Mesendoderm (in vitro differentiated cells): ENCODE measurements around the gene EFCAB14.

Experiments used
- DNase-seq: peaks from one replicate; pipeline ENCODE4 v3.0.0; 2013
- H2AK5ac ChIP-seq: 2 replicates; pipeline ENCODE4 v1.6.1; 2013; ENCODE audit warnings: low read length, inconsistent platforms
- H2BK120ac ChIP-seq: 2 replicates; pipeline ENCODE4 v1.6.1; 2013; ENCODE audit warnings: low read depth, mild to moderate bottlenecking, low read length, moderate library complexity, mixed read lengths
- H2BK15ac ChIP-seq: replicated peaks from 2 replicates; pipeline ENCODE4 v1.6.1; 2013; ENCODE audit warnings: low read depth, mild to moderate bottlenecking, moderate library complexity
- H2BK5ac ChIP-seq: 2 replicates; pipeline ENCODE4 v1.6.1; 2013; ENCODE audit warnings: low read length, inconsistent platforms
- H3K18ac ChIP-seq: 2 replicates; pipeline ENCODE4 v1.6.1; 2013; ENCODE audit warnings: mild to moderate bottlenecking, low read length, mixed read lengths
- H3K23ac ChIP-seq: one replicate; pipeline ENCODE4 v1.6.1; 2013; ENCODE audit warnings: low read length
- H3K27ac ChIP-seq: 2 replicates; pipeline ENCODE4 v1.5.1; 2013; ENCODE audit warnings: low read depth, mild to moderate bottlenecking, inconsistent platforms, low read length, moderate library complexity
- H3K27me3 ChIP-seq: 2 replicates; pipeline ENCODE4 v1.6.1; 2013; ENCODE audit warnings: low read length, control low read depth, mild to moderate bottlenecking, inconsistent platforms; ENCODE audit not compliant: insufficient read depth, poor library complexity
- H3K36me3 ChIP-seq: 2 replicates; pipeline ENCODE4 v1.6.1; 2013; ENCODE audit warnings: low read length, inconsistent platforms; ENCODE audit not compliant: control insufficient read depth, insufficient read depth
- H3K4ac ChIP-seq: one replicate; pipeline ENCODE4 v1.6.1; 2013; ENCODE audit warnings: low read depth, mild to moderate bottlenecking, low read length, moderate library complexity
- H3K4me1 ChIP-seq: 2 replicates; pipeline ENCODE4 v1.6.1; 2013; ENCODE audit warnings: low read depth, low read length, inconsistent platforms; ENCODE audit not compliant: control insufficient read depth
- H3K4me2 ChIP-seq: 2 replicates; pipeline ENCODE4 v1.6.1; 2013; ENCODE audit warnings: low read length
- H3K4me3 ChIP-seq: 2 replicates; pipeline ENCODE4 v1.5.1; 2013; ENCODE audit warnings: mild to moderate bottlenecking, low read length
- H3K56ac ChIP-seq: one replicate; pipeline ENCODE4 v1.6.1; 2013; ENCODE audit warnings: low read length
- H3K79me1 ChIP-seq: 2 replicates; pipeline ENCODE4 v1.6.1; 2013; ENCODE audit warnings: low read length, inconsistent platforms
- H3K79me2 ChIP-seq: 2 replicates; pipeline ENCODE4 v1.6.1; 2013; ENCODE audit warnings: mild to moderate bottlenecking, low read length; ENCODE audit not compliant: control insufficient read depth, insufficient read depth
- H3K9ac ChIP-seq: 2 replicates; pipeline ENCODE4 v1.6.1; 2013; ENCODE audit warnings: low read length, inconsistent platforms
- H4K5ac ChIP-seq: one replicate; pipeline ENCODE4 v1.6.1; 2013; ENCODE audit warnings: low read length
- H4K8ac ChIP-seq: one replicate; pipeline ENCODE4 v1.6.1; 2013; ENCODE audit warnings: low read depth, mild to moderate bottlenecking, control low read depth, low read length, moderate library complexity
- WGBS: extraction: QIAGEN DNeasy Blood & Tissue Kit; methylation state at CpG from one replicate; pipeline ENCODE4 v1.1.7; 2013; ENCODE audit warnings: low lambda C conversion rate, missing lambda C conversion rate; ENCODE audit not compliant: insufficient coverage; ENCODE audit errors: extremely low coverage; 5-methylcytosine and 5-hydroxymethylcytosine counted together

The EFCAB14 gene

DNA sequence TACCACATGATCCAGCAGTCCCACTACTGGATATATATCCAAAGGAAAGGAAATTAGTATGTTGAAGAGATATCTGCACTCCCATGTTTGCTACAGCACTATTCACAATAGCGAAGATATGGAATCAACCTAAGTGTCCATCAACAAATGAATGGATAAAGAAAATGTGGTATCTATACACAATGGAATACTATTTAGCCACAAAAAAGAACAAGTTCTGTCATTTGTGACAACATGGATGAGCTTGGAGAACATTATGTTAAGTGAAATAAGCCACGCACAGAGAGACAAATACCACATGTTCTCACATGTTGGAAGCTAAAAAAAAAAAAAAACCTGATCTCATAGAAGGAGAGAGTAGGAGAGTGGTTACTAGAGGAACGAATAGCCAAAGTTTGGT lies 68.4 kb downstream of the EFCAB14 start:
- no peak overlapping the region for H4K5ac ChIP-seq
- H3K36me3 ChIP-seq, result no peaks in the 10 kb centered on the region
- no peaks in the 10 kb centered on the region for H3K79me2 ChIP-seq
- H3K18ac ChIP-seq, result no peak overlapping the region
- no peak overlapping the region for H2BK5ac ChIP-seq
- no peak overlapping the region for H3K4ac ChIP-seq
- no peak overlapping the region for H3K27ac ChIP-seq
- H2BK120ac ChIP-seq, result no peak overlapping the region
- no peak overlapping the region for H4K8ac ChIP-seq
- H2BK15ac ChIP-seq, result no peak overlapping the region
- H2AK5ac ChIP-seq, result no peak overlapping the region
- no CpG with 5 or more reads among the region's 3 CpGs for WGBS
- no peaks in the 10 kb centered on the region for H3K4me1 ChIP-seq
- no peak overlapping the region for H3K4me2 ChIP-seq
- no peak overlapping the region for H3K56ac ChIP-seq
- H3K27me3 ChIP-seq, result no peaks in the 10 kb centered on the region
- no peak overlapping the region for H3K9ac ChIP-seq
- no peak for DNase-seq
- no peak overlapping the region for H3K23ac ChIP-seq
- H3K4me3 ChIP-seq, result no peak overlapping the region
- no peaks in the 10 kb centered on the region for H3K79me1 ChIP-seq

DNA sequence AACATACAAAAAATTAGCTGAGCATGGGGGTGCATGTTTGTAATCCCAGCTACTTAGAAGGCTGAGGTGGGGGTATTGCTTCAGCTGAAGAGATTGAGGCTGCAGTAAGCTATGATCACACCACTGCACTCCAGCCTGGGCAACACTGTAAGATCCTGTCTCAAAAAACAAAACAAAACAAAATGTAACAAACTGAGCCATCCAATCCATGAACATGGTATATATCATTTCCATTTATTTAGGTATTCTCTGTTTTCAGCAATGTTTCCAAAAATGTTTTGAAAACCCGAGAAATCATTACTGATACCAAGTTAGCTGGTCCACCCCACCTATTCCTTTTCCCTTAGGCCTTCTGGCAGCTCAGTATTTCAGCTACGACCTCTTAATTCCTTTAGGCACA lies 69.2 kb downstream of the EFCAB14 start:
- Histone ChIP-seq H2AK5ac (no peak overlapping the region), H3K4ac (no peak overlapping the region), H3K23ac (no peak overlapping the region), H3K4me3 (no peak overlapping the region), H3K79me2 (no peaks in the 10 kb centered on the region), H3K36me3 (no peaks in the 10 kb centered on the region), H3K27ac (no peak overlapping the region), H3K18ac (no peak overlapping the region), H2BK120ac (no peak overlapping the region), H3K56ac (no peak overlapping the region), H3K9ac (no peak overlapping the region), H2BK5ac (no peak overlapping the region), H2BK15ac (no peak overlapping the region), H3K79me1 (no peaks in the 10 kb centered on the region), H3K27me3 (no peaks in the 10 kb centered on the region), H4K8ac (no peak overlapping the region), H3K4me1 (no peaks in the 10 kb centered on the region), H4K5ac (no peak overlapping the region), H3K4me2 (no peak overlapping the region)
- WGBS, result no CpG with 5 or more reads among the region's 2 CpGs
- no peak for DNase-seq

DNA sequence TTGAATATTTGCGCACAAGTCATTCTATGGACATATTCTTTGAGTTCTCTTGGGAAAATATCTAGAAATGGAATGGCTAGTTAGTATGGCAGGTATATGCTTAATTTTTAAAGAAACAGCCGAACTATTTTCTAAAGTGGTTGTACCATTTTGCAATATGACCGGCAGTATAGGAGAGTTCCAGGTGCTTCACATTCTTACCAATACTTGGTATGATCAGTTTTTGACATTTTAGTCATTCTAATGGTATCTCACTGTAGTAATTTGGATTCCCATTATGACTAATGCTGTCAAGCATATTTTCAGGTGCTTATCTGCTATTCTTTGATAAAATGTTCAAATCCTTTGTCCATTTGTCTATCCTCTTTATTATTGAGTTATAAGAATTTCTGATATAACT lies 71.3 kb downstream of the EFCAB14 start:
- Histone ChIP-seq H3K4me3 (no peak overlapping the region), H3K4me1 (no peaks in the 10 kb centered on the region), H3K27ac (no peak overlapping the region), H3K18ac (no peak overlapping the region), H3K4ac (no peak overlapping the region), H2AK5ac (no peak overlapping the region), H3K79me2 (no peaks in the 10 kb centered on the region), H2BK15ac (no peak overlapping the region), H3K9ac (no peak overlapping the region), H2BK5ac (no peak overlapping the region), H4K5ac (no peak overlapping the region), H2BK120ac (no peak overlapping the region), H3K4me2 (no peak overlapping the region), H3K36me3 (no peaks in the 10 kb centered on the region), H3K79me1 (no peaks in the 10 kb centered on the region), H4K8ac (no peak overlapping the region), H3K56ac (no peak overlapping the region), H3K27me3 (no peaks in the 10 kb centered on the region), H3K23ac (no peak overlapping the region)
- no peak for DNase-seq
- no CpG with 5 or more reads among the region's 3 CpGs for WGBS

DNA sequence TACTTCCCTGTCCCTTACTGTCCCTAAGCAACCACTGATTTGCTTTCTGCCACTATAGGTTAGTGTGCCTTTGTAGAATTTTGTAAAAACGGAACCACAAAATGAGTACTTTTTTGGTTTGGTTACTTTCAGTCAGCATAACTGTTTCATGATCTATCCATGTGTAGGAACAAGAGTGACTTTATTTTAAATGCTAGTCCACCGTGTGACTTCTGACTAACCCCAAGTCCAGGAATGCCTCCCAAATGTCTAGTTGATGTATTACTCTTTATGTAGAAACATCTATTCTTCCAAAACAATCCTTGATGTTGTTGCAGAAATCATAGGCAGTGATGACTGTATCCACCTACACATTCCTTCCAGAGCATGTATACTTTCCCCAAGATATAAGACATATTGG lies 72.1 kb downstream of the EFCAB14 start:
- no peak overlapping the region for H2BK15ac ChIP-seq
- no peaks in the 10 kb centered on the region for H3K27me3 ChIP-seq
- no peak overlapping the region for H2BK5ac ChIP-seq
- no peak overlapping the region for H2BK120ac ChIP-seq
- DNase-seq, result no peak
- H3K18ac ChIP-seq, result no peak overlapping the region
- no peaks in the 10 kb centered on the region for H3K79me2 ChIP-seq
- H4K5ac ChIP-seq, result no peak overlapping the region
- H3K79me1 ChIP-seq, result no peaks in the 10 kb centered on the region
- H3K4me1 ChIP-seq, result no peaks in the 10 kb centered on the region
- no peak overlapping the region for H4K8ac ChIP-seq
- no CpG with 5 or more reads among the region's 2 CpGs for WGBS
- H3K4me3 ChIP-seq, result no peak overlapping the region
- no peak overlapping the region for H2AK5ac ChIP-seq
- no peaks in the 10 kb centered on the region for H3K36me3 ChIP-seq
- H3K4ac ChIP-seq, result no peak overlapping the region
- no peak overlapping the region for H3K56ac ChIP-seq
- no peak overlapping the region for H3K27ac ChIP-seq
- H3K9ac ChIP-seq, result no peak overlapping the region
- no peak overlapping the region for H3K4me2 ChIP-seq
- no peak overlapping the region for H3K23ac ChIP-seq

DNA sequence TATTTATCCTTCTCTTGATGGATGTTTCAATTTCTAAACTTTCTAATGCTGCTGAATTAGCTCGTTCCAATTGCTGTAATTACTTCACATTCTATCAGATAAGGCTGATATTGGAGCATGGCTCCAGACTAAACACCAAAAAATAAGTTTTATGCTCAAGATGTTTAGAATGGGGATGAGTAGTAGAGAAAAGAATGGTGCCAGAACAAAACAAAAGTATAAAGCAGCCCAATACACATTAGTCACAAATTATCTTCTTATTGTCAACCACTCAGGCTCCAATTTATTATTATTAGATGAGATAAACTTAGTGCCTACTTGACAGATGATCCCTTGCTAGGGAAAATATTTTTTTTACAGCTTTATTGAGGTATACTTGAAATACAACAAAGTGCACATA lies 72.6 kb downstream of the EFCAB14 start:
- WGBS, result no CpG with 5 or more reads among the region's 1 CpG

DNA sequence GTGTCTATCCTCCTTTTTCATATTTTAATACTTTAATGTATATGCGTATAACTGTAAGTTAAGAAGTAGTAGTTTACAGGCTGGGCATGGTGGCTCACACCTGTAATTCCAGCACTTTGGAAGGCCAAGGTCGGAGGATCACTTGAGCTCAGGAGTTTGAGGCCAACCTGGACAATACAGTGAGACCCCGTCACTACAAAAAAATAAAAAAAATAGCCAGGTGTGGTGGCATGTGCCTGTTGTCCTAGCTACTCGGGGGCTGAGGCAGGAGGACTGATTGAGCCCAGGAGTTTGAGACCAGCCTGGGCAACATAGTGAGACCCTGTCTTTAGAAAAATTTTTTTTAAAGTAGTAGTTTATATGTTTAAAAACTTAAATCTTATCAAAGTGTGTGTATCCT lies 73.1 kb downstream of the EFCAB14 start:
- no peak overlapping the region for H4K8ac ChIP-seq
- H3K27me3 ChIP-seq, result no peaks in the 10 kb centered on the region
- no peak overlapping the region for H3K9ac ChIP-seq
- no peaks in the 10 kb centered on the region for H3K4me1 ChIP-seq
- no peak overlapping the region for H3K4me2 ChIP-seq
- no peak overlapping the region for H3K27ac ChIP-seq
- no peak overlapping the region for H2BK5ac ChIP-seq
- no peak overlapping the region for H2AK5ac ChIP-seq
- no peaks in the 10 kb centered on the region for H3K79me2 ChIP-seq
- no peak overlapping the region for H3K4ac ChIP-seq
- H3K23ac ChIP-seq, result no peak overlapping the region
- H2BK15ac ChIP-seq, result no peak overlapping the region
- H3K18ac ChIP-seq, result no peak overlapping the region
- H2BK120ac ChIP-seq, result no peak overlapping the region
- H3K79me1 ChIP-seq, result no peaks in the 10 kb centered on the region
- H4K5ac ChIP-seq, result no peak overlapping the region
- no peaks in the 10 kb centered on the region for H3K36me3 ChIP-seq
- H3K56ac ChIP-seq, result no peak overlapping the region
- WGBS, result no CpG with 5 or more reads among the region's 4 CpGs
- DNase-seq, result no peak
- H3K4me3 ChIP-seq, result no peak overlapping the region

More for the DNA sequence above, 72.6 kb downstream of the EFCAB14 start:
- Histone ChIP-seq H3K4ac (no peak overlapping the region), H2BK15ac (no peak overlapping the region), H3K27me3 (no peaks in the 10 kb centered on the region), H3K4me2 (no peak overlapping the region), H3K27ac (no peak overlapping the region), H3K23ac (no peak overlapping the region), H3K79me1 (no peaks in the 10 kb centered on the region), H3K79me2 (no peaks in the 10 kb centered on the region), H3K18ac (no peak overlapping the region), H2AK5ac (no peak overlapping the region), H4K5ac (no peak overlapping the region), H3K4me1 (no peaks in the 10 kb centered on the region), H3K4me3 (no peak overlapping the region), H3K9ac (no peak overlapping the region), H2BK5ac (no peak overlapping the region), H2BK120ac (no peak overlapping the region), H4K8ac (no peak overlapping the region), H3K36me3 (no peaks in the 10 kb centered on the region), H3K56ac (no peak overlapping the region)
- DNase-seq, result no peak
